ENCODE results near the gene GLT8D1.
"Not testable (repeated sequence)": the region's sequence is repeated elsewhere in the genome, so short reads cannot be mapped to it uniquely, and the experiment has no call there.

GLT8D1 gene

DNA sequence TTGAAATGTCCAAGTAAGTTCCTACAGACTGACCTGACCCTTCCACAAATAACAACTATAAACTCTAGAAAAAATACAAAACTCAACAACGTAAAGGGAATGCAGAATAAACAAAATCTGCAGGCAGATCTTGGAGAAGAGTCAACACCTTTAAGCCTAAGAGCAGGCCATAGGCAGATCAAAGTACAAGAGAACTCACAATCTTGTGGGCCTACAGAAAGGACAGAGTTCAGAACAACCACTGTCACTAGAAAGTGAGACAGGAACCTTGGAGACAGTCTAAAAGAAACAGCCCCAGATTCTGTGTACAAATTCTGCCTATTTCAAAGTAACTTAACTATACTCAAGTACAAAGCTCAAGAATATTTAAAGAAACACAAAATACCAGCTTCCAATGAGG is 34.1 kb upstream of the GLT8D1 start:
- TF ChIP-seq, protein P1, sequence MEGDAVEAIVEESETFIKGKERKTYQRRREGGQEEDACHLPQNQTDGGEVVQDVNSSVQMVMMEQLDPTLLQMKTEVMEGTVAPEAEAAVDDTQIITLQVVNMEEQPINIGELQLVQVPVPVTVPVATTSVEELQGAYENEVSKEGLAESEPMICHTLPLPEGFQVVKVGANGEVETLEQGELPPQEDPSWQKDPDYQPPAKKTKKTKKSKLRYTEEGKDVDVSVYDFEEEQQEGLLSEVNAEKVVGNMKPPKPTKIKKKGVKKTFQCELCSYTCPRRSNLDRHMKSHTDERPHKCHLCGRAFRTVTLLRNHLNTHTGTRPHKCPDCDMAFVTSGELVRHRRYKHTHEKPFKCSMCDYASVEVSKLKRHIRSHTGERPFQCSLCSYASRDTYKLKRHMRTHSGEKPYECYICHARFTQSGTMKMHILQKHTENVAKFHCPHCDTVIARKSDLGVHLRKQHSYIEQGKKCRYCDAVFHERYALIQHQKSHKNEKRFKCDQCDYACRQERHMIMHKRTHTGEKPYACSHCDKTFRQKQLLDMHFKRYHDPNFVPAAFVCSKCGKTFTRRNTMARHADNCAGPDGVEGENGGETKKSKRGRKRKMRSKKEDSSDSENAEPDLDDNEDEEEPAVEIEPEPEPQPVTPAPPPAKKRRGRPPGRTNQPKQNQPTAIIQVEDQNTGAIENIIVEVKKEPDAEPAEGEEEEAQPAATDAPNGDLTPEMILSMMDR (IDR thresholded peaks at IDR 0.05; ENCODE audit: low read depth, low read length) = no peak

GRCh38 chr3:52733256-52733891 is 27.8 kb upstream of the GLT8D1 start:
- no peak overlapping the region for H3K4me3 ChIP-seq (ENCODE audit: low read depth, low read length)
- TF ChIP-seq, protein P1 (IDR thresholded peaks at IDR 0.05; ENCODE audit: low read depth, low read length) = no peak

More for the DNA sequence above, 34.1 kb upstream of the GLT8D1 start:
- no peak overlapping the region for H3K4me3 ChIP-seq (ENCODE audit: low read depth, low read length)

GRCh38 chr3:52731590-52731989 is 26.0 kb upstream of the GLT8D1 start:
- TF ChIP-seq, protein P1 (IDR thresholded peaks at IDR 0.05; ENCODE audit: low read depth, low read length) = no peak

DNA sequence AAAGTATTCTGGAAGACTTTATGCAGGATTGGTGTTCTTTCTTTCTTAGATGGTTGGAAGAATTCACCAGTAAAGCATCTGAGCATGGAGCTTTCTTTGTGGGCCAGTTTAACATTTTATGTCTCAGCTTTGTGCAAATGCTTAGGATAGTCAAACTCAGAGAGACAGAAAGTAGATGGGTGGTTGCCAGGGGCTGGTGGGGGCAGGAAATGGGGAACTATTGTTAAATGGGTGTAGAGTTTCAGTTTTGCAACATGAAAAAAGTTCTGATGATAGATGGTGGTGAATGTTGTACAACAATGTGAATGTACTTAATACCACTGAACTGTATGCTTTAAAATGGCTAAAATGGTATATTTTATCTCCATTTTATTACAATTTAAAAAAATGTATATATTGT is 25.1 kb upstream of the GLT8D1 start:
- TF ChIP-seq, protein P1 (IDR thresholded peaks at IDR 0.05; ENCODE audit: low read depth, low read length) = no peak
- H3K4me3 ChIP-seq (ENCODE audit: low read depth, low read length) = no peak overlapping the region

More at GRCh38 chr3:52731590-52731989, 26.0 kb upstream of the GLT8D1 start:
- H3K4me3 ChIP-seq (ENCODE audit: low read depth, low read length) = no peak overlapping the region

- not testable (repeated sequence) for H3K4me3 ChIP-seq (ENCODE audit: low read depth, low read length)
These were observed 23.2 kb upstream of the GLT8D1 start for GRCh38 chr3:52728753-52729152.

DNA sequence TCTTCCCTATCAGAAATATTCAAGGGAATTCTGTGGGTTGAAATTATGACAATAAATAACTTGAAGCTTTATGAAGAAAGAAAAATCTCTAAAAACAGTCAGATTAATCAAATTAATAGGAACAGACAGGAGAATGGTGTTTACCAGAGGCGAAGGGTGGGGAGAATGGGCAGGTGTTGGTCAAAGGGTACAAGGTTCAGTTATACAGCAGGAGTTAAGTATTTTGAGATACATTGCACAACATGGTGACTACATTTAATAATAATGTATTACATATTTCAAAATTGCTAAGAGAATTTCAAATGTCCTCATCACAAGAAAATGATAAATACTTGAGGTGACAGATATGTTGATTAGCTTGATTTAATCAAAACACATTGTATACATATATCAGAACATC is 18.9 kb upstream of the GLT8D1 start:
- no peak overlapping the region for H3K4me3 ChIP-seq (ENCODE audit: low read depth, low read length)
- TF ChIP-seq, protein P1 (IDR thresholded peaks at IDR 0.05; ENCODE audit: low read depth, low read length) = no peak

- TF ChIP-seq, protein P1 (IDR thresholded peaks at IDR 0.05; ENCODE audit: low read depth, low read length) = no peak
- no peak overlapping the region for H3K4me3 ChIP-seq (ENCODE audit: low read depth, low read length)
These were observed 18.3 kb upstream of the GLT8D1 start for GRCh38 chr3:52723935-52724334.

GRCh38 chr3:52722491-52722890 is 16.9 kb upstream of the GLT8D1 start:
- H3K4me3 ChIP-seq (ENCODE audit: low read depth, low read length) = no peak overlapping the region
- TF ChIP-seq, protein P1 (IDR thresholded peaks at IDR 0.05; ENCODE audit: low read depth, low read length) = no peak
